GM19328 (cell line): Measurements from ENCODE around the gene CHODL.

Experiments
- ATAC-seq: cut with Tn5 transposase; IDR thresholded peaks from one replicate; pipeline ENCODE4 v1.9.1; 2021; ENCODE audit warnings: mild to moderate bottlenecking, moderate library complexity; ENCODE audit not compliant: unreplicated experiment

The CHODL gene, protein sequence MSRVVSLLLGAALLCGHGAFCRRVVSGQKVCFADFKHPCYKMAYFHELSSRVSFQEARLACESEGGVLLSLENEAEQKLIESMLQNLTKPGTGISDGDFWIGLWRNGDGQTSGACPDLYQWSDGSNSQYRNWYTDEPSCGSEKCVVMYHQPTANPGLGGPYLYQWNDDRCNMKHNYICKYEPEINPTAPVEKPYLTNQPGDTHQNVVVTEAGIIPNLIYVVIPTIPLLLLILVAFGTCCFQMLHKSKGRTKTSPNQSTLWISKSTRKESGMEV

DNA sequence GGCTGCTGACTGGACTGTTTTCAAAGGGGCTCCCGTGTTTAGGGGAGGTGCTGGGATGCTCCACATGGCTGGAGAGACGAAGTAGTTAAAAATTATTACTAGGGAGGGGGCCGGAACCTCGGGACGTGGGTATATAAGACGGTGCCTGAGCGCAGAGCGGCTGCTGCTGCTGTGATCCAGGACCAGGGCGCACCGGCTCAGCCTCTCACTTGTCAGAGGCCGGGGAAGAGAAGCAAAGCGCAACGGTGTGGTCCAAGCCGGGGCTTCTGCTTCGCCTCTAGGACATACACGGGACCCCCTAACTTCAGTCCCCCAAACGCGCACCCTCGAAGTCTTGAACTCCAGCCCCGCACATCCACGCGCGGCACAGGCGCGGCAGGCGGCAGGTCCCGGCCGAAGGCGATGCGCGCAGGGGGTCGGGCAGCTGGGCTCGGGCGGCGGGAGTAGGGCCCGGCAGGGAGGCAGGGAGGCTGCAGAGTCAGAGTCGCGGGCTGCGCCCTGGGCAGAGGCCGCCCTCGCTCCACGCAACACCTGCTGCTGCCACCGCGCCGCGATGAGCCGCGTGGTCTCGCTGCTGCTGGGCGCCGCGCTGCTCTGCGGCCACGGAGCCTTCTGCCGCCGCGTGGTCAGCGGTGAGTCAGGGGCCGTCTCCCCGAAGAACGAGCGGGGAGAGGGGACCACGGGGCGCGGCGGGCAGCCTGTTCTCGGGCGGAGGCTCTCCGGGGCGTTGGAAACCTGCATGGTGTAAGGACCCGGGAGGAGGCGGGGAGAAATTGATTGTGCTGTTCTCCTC, at the start of gene CHODL:
Gene CHODL, plus strand, starts transcription at position 163 of the 793 bp plus-strand sequence. Its CDS starts 391 bp downstream, at position 554.
- no peak for ATAC-seq

DNA sequence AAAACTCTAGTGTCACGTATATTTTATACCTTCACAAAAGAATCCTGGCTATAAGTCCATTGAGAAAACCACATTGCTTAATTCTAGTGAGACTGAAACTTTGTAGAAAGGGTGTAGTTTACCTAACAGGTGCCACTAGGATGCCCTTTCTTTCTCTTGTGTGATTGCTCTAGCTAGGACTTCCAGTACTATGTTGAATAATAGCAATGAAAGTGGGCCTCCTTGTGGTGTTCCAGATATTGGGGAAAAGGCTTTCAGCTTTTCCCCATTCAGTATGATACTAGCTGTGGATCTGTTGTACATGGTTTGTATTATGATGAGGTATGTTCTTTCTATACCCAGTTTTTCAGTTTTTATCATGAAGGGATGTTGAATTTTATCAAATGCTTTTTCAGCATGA, 39.7 kb upstream of the CHODL start:
- no peak for ATAC-seq

DNA sequence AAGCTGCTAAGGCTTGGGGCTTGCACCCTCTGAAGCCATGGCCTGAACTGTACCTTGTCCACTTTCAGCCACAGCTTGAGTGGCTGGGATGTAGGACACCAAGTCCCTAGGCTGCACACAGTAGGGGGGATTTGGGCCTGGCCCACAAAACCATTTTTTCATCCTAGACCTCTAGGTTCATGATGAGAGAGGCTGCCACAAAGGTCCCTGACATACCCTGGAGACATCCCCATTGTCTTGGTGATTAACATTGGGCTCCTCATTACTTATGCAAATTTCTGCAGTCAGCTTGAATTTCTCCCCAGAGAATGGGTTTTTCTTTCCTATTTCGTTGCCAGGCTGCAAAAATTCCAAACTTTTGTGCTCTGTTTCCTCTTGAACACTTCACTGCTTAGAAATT, 26.3 kb upstream of the CHODL start:
- ATAC-seq = no peak

DNA sequence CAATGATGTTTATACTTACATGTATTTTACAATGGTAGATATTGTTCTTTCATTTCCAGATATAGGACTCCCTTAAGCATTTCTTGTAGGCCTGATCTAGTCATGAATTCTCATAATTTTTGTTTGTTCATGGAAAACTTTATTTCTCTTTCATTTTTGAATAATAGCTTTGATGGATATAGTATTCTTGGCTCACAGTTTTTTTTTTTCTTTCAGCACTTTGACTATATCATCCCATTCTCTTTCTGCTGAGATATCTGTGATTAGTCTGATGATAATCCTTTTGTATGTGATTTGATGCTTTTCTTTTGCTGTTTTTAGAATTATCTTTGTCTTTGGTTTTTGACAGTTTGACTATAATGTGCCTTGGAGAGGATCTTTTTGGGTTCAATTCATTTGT, 24.1 kb upstream of the CHODL start:
- ATAC-seq = no peak

DNA sequence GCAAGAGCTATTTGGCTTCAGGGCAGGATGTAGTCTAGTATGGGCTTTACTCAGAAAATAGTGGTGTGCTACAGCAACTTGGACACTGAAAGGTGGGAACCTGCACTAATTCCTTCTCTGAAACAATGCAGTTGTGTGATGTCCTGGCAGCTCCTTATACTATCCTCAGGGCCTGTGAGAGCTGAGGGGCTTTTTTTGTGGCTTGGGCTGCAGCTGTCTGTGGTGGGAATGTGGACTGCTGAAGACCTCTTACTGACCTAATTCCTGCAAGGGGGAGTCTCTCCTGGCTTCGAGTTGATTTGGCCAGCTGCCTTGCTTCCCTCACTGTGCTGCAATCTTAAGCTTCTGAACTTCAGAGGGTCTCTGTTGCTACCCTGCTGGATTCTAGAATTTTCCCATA, 22.3 kb upstream of the CHODL start:
- no peak for ATAC-seq

DNA sequence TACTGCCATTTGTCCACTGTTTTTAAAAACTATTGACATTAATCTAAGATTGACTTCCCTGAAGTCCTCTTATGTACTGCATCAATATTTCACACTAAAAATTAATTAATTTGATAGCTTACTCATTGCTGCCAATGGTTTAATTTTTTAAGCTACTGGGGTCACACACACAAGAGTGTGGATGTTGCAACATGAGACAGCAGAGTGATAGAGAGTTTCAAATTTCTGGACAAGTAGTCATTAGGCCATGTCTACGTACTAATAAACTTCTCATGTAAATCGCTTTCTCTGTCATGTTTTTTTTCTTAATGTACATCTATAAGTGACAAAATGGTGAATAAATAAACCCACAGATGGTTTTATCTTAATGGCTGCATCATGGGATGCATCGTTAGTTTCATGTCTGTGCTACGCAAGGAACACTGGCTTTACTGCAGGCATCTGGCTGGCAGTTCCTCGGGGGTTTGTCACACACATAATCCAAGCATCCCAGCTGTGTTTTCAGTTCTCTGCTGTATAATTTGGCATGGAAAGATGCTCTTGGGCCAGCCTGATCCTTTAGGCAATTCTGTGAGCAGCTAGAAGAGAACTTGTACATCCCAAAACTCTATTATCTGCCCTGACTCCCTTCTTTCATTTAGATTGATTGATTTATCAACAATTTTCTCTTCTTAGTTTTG, 16.4 kb upstream of the CHODL start:
- ATAC-seq = no peak

DNA sequence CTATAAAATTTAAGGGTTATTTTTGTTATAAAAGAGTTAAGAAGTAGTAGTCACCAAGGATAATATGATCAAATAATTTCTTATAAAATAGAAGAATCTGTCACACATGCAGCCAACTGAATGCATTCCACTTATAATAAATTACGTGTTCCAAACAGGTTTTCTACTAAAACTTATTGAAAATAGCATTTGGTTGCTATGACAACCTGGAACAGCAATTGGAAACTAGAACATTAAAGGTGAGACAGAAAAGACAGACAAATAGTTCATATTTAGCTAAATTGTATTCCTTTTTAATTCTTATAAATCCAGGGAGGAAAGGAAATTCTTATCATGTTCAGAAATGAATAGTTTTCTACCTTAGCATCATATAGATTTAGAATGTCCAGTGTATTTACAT, 9.1 kb upstream of the CHODL start:
- no peak for ATAC-seq

DNA sequence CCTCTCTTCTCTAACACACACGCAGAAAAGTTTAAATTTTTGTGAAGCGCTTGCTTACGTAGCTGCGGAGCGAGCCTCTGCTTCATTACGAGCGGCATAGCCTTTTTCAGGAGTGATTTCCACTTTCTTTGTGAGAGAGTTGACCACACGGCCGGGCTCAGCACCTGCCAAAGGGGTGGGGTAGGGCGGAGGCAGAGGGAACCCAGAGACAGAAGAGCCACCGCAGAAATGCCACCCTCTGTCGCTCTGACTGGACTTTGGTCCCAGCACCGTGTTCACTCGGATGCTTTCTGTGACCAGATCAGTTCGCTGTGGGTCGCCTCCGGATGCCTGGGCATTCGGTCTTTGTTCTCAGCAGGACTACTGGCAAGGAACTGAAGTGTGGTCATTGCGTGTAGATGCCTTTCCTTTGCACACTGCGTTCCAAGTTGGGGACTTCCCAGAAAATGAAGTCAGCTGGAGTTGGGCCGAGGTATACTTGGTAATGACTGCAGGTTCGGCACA, 883 bp downstream of the CHODL start:
- no peak for ATAC-seq

DNA sequence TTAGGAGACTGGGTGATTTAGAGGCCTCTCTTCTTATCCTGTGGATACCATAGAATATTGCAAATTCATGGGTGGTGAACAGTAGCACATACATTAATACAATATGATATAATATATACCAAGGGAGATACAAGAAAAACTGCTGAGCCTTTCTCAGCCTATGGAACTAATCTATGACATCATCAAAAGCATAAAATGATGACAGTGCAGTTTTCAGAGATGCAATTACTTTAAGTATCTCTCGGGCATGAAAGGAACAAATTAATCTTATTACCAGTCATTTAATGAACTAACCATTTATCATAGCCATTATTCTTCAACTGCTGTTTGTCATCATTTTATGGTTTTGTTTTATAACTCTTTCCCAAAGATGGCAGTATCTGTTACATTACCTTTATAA, 3.5 kb downstream of the CHODL start:
- no peak for ATAC-seq

DNA sequence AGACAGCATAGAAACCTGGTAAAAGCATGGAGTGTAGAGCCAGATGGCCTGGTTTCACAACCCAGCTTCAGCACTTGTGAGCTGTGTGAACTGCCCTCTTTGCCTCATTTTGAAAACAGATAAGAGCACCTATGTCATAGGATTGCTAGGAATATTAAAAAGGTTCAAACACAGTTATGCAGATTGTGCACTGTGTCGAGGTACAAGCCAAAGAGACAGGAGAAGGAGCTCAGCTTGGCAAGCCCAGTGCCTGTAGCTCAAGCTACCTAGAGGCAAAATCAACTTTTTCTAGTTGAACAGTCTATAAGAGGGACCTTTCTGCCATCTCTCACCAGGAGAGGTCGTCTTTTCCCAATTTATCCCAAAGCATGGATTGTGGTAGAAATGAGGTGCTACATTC, 5.0 kb downstream of the CHODL start:
- ATAC-seq = no peak

DNA sequence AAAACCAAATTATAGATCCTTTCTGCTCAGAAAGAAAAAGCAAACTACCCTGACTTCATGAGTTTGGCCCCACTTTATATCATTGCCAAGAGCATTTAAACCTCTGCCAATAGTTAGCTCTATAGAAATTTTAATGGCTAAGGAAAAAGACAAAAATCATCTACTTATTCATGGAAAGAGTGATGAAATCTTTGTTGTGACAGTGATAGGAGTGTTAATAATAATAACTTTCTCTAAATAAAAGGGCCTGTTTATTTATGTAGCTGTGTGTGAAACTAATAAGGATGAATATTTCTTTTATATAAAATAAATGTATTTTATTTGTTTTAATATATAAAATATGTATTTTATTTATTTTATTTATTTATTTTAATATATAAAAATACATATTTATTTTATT, 6.4 kb downstream of the CHODL start:
- no peak for ATAC-seq

DNA sequence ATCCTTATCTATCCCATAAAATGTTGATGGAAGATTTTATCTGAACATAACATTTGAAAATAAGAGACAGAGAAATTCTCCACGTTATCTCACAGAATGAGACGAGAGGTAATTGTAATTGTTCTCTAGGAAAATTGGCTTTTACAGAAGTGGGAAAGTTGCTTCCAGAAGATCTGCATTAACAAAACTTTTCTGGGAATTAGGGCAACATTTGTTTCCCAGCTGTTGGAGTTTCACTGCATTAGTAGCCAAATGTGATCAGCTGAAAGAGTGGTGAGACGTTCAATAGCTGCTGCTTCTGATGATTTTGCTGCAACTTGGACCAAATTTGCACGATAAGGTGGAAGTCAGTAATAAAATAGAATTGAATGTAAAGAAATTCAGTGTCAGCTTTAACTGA, 7.6 kb downstream of the CHODL start:
- no peak for ATAC-seq

DNA sequence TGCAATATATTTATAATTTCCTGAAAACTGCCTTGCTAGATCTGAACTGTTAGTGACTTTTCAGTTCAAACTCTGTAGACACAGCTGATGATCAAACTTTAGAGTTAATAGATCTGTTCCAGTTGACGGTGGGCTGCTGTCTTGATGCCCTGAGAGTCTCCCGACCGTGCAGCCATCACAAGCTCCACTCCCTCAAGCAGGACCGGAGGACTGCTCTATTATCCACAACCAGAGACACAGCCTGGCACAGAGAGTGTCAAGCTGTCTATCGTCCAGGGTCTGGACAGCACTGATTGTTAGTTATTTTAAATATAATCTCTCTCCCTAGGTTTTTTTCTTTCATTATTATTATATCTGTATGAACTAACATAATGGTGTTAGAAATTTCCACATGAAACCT, 8.0 kb downstream of the CHODL start:
- no peak for ATAC-seq

DNA sequence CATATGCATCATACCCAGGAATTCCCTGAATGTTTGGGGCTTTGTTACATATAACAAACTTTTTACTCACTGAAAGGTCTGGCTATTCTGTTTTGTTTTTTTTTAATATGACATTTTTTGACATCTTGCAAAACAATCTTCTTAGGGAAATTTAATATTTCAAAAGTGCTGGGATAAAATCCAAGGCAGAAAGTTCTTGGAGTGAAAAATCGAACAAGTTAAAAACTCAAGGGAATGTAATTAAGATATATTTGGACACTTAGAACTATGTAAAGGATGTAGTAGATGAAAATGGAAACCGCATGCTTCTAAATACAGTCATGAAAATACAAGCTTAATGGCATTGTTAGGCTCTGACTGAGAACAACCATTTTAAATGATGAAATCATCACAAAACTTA, 8.6 kb downstream of the CHODL start:
- ATAC-seq = no peak

DNA sequence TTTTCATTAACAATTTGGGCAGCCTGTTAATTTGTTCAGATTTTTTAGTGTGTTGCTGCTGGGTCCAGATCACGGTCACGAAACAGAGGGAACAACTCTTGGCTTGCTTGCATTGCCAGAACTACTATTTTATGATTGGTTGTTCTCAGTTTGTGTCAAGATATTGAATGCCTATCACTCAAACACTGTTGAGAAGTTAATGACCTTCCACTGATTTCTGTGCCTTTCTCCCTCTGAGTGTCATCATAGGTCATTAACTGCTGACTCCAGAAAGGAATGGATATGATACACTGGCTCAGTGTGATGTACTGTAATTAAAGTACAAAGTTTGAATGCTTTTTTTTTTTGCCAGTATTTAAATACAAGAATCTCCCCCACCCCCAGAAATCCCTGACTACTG, 9.2 kb downstream of the CHODL start:
- no peak for ATAC-seq

DNA sequence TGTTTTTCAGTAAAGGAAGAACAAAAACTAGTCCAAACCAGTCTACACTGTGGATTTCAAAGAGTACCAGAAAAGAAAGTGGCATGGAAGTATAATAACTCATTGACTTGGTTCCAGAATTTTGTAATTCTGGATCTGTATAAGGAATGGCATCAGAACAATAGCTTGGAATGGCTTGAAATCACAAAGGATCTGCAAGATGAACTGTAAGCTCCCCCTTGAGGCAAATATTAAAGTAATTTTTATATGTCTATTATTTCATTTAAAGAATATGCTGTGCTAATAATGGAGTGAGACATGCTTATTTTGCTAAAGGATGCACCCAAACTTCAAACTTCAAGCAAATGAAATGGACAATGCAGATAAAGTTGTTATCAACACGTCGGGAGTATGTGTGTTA, 21.3 kb downstream of the CHODL start:
- ATAC-seq = no peak

DNA sequence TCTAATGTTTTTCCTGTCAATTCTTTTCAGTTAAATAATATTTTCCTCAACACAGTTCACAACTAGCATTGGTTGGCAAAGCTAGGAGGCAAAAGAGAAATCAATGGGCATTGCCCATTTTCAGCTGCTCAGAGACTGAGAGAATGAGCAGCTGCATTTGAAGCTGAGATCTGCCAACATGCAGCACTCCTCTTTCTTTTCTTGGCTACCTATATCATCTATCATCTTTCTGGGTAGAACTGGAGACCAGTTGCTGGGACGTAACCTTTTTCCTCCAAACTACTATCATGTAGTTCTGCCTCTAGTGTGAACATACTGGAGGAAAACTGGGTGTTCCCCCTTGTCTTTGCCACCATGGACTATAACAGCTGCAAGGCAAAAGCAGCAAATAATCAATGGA, 22.9 kb downstream of the CHODL start:
- ATAC-seq = no peak

DNA sequence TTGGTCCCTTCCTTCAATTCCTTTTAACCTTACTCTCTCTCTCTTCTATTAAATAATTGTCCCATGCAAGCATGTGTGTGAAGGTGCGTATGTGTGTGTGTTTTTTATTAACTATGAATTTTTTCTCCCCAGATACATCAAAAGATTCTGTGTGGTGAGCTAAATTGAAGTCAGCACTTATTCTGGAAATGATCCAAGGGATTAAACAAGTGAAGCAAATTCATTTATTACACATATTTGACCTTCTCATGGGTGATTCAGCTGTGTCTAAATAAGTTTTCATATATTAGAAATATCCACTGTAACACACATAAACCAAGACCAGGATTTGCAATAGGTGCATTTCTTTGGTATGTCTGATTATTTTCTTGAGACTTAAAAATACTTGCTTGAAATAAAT, 24.3 kb downstream of the CHODL start:
- ATAC-seq = no peak

DNA sequence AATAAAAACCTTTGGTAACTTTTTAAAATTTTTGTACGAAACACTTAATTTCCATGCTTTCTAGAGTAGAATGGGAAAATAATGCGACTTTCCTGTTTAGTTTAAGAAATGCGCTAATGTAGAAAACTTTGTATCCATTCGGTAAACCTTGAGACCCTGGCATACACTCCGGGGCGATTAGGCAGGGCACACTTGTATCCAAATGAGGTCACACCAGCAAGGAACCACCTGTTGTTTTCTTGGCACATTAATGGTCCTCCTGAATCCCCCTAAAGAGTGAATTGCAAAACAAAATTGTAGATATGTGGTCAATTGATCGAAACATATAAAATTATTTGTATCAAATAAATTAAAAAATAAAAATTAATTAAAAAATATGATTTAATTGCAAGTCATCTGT, 25.2 kb downstream of the CHODL start:
- no peak for ATAC-seq

DNA sequence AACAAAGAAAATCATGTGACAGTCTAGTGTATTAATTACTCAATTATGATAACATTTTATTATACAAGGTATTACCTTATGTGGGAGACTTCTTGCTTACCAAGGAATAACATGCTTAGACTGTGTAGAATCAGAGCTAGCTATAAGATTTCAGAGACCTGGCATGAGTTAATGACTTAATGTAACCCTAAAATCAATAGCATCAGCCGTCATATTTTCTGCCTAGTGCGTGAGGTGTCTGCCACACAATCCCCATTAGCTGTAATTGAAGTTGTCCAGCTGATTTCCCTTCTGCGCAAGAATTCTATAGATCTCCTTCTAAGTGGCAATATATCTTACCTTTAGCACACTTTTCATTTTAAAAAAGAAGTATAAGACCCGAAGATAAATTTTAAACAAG, 28.8 kb downstream of the CHODL start:
- no peak for ATAC-seq

DNA sequence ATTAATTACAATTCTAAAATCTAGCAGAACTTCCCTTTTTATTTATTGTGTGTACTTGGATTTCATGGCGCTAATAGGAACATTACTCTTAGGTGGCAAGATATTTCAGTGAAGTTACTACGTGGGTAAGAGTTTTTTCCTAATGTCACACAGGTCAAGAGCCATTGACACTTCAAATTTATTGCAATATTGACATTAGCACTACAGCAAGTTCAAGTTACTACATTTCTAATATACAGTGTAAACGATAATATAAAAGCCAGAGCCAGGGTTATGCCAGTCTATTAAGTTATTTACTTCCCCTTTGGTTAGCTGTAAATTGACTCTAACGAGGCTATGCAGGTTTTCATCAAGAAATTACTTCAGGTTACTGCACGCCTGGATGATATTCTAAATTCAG, 29.7 kb downstream of the CHODL start:
- ATAC-seq = no peak

DNA sequence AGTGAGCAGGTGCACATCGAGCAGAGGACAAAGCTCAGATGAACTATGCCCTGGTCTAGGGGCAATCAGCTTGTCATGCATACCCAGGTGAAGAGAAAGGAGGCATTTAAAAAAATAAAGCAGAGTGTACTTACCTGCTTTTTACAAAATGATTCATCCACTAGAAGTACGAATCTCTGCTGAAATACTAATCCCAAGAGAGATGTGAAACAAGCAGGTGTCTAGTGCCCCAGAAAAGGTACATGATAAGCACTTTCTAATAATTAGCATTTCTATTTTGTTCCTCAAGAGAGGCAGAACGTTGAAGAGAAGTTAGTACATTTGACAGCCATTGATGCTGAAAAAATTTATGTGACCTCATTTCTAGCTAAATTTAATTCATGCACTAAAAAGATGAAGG, 31.1 kb downstream of the CHODL start:
- ATAC-seq = no peak
